ENCODE results near the gene PLS3. TPM values are rescaled to one million over a fixed set of nuclear protein-coding genes. Genes with fewer than 3 reads are reported as not detected.
A peak's percentile ranks its signal among the peaks of the same experiment; 100 is the strongest.

PLS3 gene
- total and polyA plus RNA-seq, 2 donors: 45.0 to 65.3 TPM

DNA sequence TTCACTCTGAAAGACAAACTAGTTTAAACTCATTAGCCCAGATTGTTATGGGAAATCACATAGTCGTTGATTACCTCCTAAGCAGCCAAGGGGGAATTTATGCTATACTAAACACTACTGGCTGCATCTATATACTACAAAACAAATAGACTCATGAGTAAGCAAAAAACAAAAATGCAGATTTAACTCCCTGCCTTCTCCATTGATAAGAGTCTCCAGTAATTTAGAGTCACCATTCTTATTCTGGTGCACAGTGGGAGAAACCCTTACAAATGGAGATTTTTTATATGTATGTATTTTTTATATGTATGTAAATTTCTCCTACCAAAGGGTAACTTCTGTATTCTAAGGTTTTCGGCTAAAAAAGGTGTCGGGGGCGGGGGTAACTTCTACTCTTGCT, 126.6 kb downstream of the PLS3 start:
- H3K4me3 ChIP-seq (ENCODE audit: low read length in 2 of 2): no peak overlapping the region
- no peak for DNase-seq (ENCODE audit: low read depth in 6 of 9, low spot score in 9 of 9)
- WGBS: 72% methylated on average over 4 of the region's 4 CpGs

DNA sequence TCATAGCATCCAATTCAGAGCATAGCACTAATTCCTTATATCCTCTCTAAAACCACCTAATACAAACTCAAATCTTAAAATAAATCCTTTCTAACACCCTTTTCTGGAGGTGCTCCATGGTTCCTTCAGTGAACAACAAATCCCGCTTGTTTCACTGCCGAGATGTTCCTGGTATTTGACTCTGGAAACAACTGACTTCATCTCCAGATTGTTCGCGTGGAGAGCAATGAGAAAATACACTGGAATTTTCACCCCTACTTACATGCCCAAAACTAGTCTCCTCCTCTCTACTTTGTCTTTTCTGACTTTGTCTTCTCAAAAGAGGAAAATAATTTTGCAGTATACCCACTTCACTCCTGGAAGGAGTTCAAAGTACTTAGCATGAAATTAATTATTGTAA, 129.0 kb downstream of the PLS3 start:
- no peaks in the 10 kb centered on the region for H3K4me1 ChIP-seq (ENCODE audit: control insufficient read depth in 2 of 2, insufficient read depth in 2 of 2, low read length in 2 of 2)
- no peak for DNase-seq (ENCODE audit: low read depth in 6 of 9, low spot score in 9 of 9)

More for the DNA sequence above, 126.6 kb downstream of the PLS3 start:
- Histone ChIP-seq H3K9me3 (ENCODE audit: control insufficient read depth in 2 of 2, insufficient read depth in 1 of 2, low read length in 1 of 2) (no peaks in the 10 kb centered on the region), H3K4me1 (ENCODE audit: control insufficient read depth in 2 of 2, insufficient read depth in 2 of 2, low read length in 2 of 2) (no peaks in the 10 kb centered on the region), H3K27me3 (ENCODE audit: control insufficient read depth in 2 of 2, insufficient read depth in 1 of 2, low read length in 1 of 2) (no peaks in the 10 kb centered on the region), H3K27ac (ENCODE audit: low read depth in 1 of 2, low read length in 1 of 2) (no peak overlapping the region), H3K36me3 (ENCODE audit: control insufficient read depth in 2 of 2, insufficient read depth in 2 of 2, low read length in 1 of 2) (no peaks in the 10 kb centered on the region)

DNA sequence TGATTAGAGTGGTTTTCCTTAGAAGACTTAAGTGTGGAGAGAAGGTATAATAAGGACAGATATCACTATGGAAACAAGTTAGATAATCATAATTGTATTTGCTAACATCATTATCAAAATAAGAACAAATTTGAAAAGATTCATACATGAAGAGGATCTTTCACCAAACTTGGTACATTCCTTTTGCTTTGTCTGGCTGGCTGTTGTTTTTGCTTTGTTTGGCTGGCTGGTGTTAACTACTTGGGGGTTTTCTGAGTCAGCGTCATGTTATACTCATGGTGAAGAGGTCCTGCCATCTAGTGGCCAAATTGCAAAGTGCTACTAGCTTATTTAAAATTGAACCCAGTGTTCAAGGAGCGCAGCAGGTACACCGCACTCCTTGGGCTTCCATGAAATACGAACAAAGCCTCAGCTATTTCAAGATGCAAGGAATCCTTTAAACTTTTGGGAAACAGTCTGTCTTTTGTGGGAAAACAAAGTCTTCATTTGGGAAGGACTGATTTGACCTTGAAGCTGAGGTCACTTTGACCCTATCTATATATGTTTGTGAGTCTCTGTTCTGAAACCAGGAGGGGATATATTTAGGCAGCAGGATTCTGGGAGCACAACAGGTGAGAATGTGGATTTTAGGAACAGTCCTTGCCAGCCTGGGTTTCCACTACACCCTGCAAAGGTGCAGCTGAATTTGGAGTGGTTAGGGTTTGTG, 129.7 kb downstream of the PLS3 start:
- Histone ChIP-seq H3K4me1 (ENCODE audit: control insufficient read depth in 2 of 2, insufficient read depth in 2 of 2, low read length in 2 of 2) (no peaks in the 10 kb centered on the region), H3K9me3 (ENCODE audit: control insufficient read depth in 2 of 2, insufficient read depth in 1 of 2, low read length in 1 of 2) (no peaks in the 10 kb centered on the region), H3K27me3 (ENCODE audit: control insufficient read depth in 2 of 2, insufficient read depth in 1 of 2, low read length in 1 of 2) (no peaks in the 10 kb centered on the region), H3K27ac (ENCODE audit: low read depth in 1 of 2, low read length in 1 of 2) (no peak overlapping the region), H3K4me3 (ENCODE audit: low read length in 2 of 2) (no peak overlapping the region), H3K36me3 (ENCODE audit: control insufficient read depth in 2 of 2, insufficient read depth in 2 of 2, low read length in 1 of 2) (no peaks in the 10 kb centered on the region)
- peak; percentile 4 to 74 (median 18) for DNase-seq (ENCODE audit: low read depth in 6 of 9, low spot score in 9 of 9)
- 43% methylated on average over 4 of the region's 4 CpGs for WGBS

More for the DNA sequence above, 129.0 kb downstream of the PLS3 start:
- no peak overlapping the region for H3K4me3 ChIP-seq (ENCODE audit: low read length in 2 of 2)
- no peaks in the 10 kb centered on the region for H3K27me3 ChIP-seq (ENCODE audit: control insufficient read depth in 2 of 2, insufficient read depth in 1 of 2, low read length in 1 of 2)
- WGBS: 97% methylated on average over 4 of the region's 4 CpGs
- no peaks in the 10 kb centered on the region for H3K36me3 ChIP-seq (ENCODE audit: control insufficient read depth in 2 of 2, insufficient read depth in 2 of 2, low read length in 1 of 2)
- H3K9me3 ChIP-seq (ENCODE audit: control insufficient read depth in 2 of 2, insufficient read depth in 1 of 2, low read length in 1 of 2): no peaks in the 10 kb centered on the region
- no peak overlapping the region for H3K27ac ChIP-seq (ENCODE audit: low read depth in 1 of 2, low read length in 1 of 2)

DNA sequence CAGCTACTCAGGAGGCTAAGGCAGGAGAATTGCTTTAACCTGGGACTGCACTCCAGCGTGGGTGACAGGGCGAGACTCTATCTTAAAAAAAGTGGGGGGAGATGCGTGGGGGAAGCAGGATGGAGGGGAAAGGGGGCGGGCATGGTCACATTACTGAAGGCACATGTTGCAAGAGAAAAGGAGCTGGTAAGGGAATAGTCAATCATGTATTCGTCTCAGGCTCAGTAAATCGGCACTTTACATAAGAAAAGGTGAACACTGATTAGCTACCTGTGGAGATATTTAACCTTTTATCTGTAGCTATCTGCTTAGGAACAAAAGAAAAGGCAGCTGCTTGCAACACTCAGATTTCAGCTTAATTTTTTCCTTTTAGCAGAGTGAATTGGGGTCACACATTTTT, 132.5 kb downstream of the PLS3 start:
- Histone ChIP-seq H3K9me3 (ENCODE audit: control insufficient read depth in 2 of 2, insufficient read depth in 1 of 2, low read length in 1 of 2) (no peaks in the 10 kb centered on the region), H3K36me3 (ENCODE audit: control insufficient read depth in 2 of 2, insufficient read depth in 2 of 2, low read length in 1 of 2) (no peaks in the 10 kb centered on the region), H3K27ac (ENCODE audit: low read depth in 1 of 2, low read length in 1 of 2) (no peak overlapping the region), H3K27me3 (ENCODE audit: control insufficient read depth in 2 of 2, insufficient read depth in 1 of 2, low read length in 1 of 2) (peaks cover 0 to 6% of the 10 kb centered on the region in 2 donors), H3K4me1 (ENCODE audit: control insufficient read depth in 2 of 2, insufficient read depth in 2 of 2, low read length in 2 of 2) (no peaks in the 10 kb centered on the region), H3K4me3 (ENCODE audit: low read length in 2 of 2) (no peak overlapping the region)
- WGBS: 88% methylated on average over 6 of the region's 6 CpGs
- no peak for DNase-seq (ENCODE audit: low read depth in 6 of 9, low spot score in 9 of 9)

DNA sequence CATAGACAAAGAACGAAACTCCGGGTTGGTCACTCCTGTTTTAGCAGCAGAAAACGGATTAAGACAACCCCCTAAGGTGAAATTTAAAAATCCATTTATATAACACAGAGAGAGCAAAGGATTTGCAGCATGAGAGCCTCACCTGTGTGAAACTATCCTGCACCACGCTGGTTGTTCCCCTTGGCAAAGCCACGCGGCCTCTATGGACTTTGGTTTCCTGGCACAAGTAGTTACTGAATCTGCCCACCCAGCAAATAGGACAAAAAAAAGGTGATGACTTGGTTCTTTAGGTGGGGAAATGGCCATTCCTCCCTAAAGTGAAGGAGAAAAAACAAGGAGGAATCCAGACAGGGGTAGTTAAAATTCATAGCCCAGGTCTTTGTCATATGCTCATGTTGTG, 133.1 kb downstream of the PLS3 start:
- Histone ChIP-seq H3K4me1 (ENCODE audit: control insufficient read depth in 2 of 2, insufficient read depth in 2 of 2, low read length in 2 of 2) (no peaks in the 10 kb centered on the region), H3K27ac (ENCODE audit: low read depth in 1 of 2, low read length in 1 of 2) (no peak overlapping the region), H3K4me3 (ENCODE audit: low read length in 2 of 2) (no peak overlapping the region), H3K27me3 (ENCODE audit: control insufficient read depth in 2 of 2, insufficient read depth in 1 of 2, low read length in 1 of 2) (peaks cover 0 to 6% of the 10 kb centered on the region in 2 donors), H3K9me3 (ENCODE audit: control insufficient read depth in 2 of 2, insufficient read depth in 1 of 2, low read length in 1 of 2) (no peaks in the 10 kb centered on the region), H3K36me3 (ENCODE audit: control insufficient read depth in 2 of 2, insufficient read depth in 2 of 2, low read length in 1 of 2) (no peaks in the 10 kb centered on the region)
- no peak for DNase-seq (ENCODE audit: low read depth in 6 of 9, low spot score in 9 of 9)
- 56% methylated on average over 6 of the region's 6 CpGs for WGBS

DNA sequence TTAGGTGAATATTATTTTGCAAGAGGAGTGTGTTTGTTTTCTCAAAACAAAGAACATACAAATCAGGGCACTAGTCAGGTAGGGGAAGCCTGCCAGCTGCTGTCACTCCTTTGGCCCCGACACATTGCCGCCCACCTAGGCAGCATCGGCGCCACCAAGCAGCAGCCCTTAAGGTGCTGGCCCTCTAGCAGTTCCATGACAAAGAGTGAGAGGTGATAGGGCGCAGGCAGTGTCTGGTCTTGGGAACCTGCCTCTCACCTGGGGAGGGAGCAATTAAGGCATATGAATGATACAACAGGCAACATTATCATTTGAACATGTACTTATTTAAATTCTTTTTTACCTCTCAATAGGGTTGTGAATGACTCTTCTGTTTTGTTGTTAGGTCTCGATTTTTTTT, 135.1 kb downstream of the PLS3 start:
- Histone ChIP-seq H3K36me3 (ENCODE audit: control insufficient read depth in 2 of 2, insufficient read depth in 2 of 2, low read length in 1 of 2) (no peaks in the 10 kb centered on the region), H3K4me1 (ENCODE audit: control insufficient read depth in 2 of 2, insufficient read depth in 2 of 2, low read length in 2 of 2) (no peaks in the 10 kb centered on the region), H3K27me3 (ENCODE audit: control insufficient read depth in 2 of 2, insufficient read depth in 1 of 2, low read length in 1 of 2) (peaks cover 0 to 6% of the 10 kb centered on the region in 2 donors), H3K9me3 (ENCODE audit: control insufficient read depth in 2 of 2, insufficient read depth in 1 of 2, low read length in 1 of 2) (no peaks in the 10 kb centered on the region), H3K27ac (ENCODE audit: low read depth in 1 of 2, low read length in 1 of 2) (no peak overlapping the region), H3K4me3 (ENCODE audit: low read length in 2 of 2) (no peak overlapping the region)
- WGBS: 63% methylated on average over 6 of the region's 6 CpGs
- DNase-seq (ENCODE audit: low read depth in 6 of 9, low spot score in 9 of 9): no peak

DNA sequence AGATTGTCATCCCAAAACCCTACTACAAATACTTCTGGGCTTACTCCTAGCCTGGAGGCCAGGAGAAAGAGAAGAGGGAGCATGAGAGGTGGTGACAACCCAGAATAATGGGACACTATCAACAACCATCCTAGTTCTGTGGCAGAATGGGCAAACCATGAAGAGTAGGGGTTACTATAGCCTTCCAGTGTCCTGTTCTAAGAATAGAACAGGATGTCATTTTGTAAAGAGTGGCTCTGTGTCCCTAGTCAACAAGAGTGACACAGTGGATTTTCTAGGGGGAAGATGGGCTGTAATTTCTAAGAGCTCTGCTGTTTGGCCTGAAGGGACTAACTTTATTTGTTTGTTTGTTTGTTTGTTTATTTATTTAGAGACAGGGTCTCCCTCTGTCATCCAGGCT, 136.0 kb downstream of the PLS3 start:
- no peak overlapping the region for H3K27ac ChIP-seq (ENCODE audit: low read depth in 1 of 2, low read length in 1 of 2)
- peaks cover 0 to 6% of the 10 kb centered on the region in 2 donors for H3K27me3 ChIP-seq (ENCODE audit: control insufficient read depth in 2 of 2, insufficient read depth in 1 of 2, low read length in 1 of 2)
- no peaks in the 10 kb centered on the region for H3K36me3 ChIP-seq (ENCODE audit: control insufficient read depth in 2 of 2, insufficient read depth in 2 of 2, low read length in 1 of 2)
- H3K4me3 ChIP-seq (ENCODE audit: low read length in 2 of 2): no peak overlapping the region
- no peak for DNase-seq (ENCODE audit: low read depth in 6 of 9, low spot score in 9 of 9)
- no peaks in the 10 kb centered on the region for H3K4me1 ChIP-seq (ENCODE audit: control insufficient read depth in 2 of 2, insufficient read depth in 2 of 2, low read length in 2 of 2)
- no peaks in the 10 kb centered on the region for H3K9me3 ChIP-seq (ENCODE audit: control insufficient read depth in 2 of 2, insufficient read depth in 1 of 2, low read length in 1 of 2)

DNA sequence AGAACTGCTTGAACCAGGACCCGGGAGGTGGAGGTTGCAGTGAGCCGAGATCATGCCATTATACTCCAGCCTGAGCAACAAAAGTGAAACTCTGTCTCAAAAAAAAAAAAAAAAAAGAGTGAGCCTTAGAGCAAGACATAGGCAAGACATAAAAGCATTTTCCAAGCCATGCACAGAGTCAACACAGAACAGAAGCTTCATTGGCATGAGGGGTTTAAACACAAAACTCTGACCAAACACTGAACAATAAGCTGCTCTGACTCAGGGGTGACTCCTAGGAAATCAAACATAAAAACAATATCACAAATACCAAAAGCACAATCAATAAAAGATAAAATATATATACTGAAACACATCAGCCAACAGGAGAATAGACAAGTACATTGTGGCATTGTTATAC, 136.8 kb downstream of the PLS3 start:
- no peaks in the 10 kb centered on the region for H3K4me1 ChIP-seq (ENCODE audit: control insufficient read depth in 2 of 2, insufficient read depth in 2 of 2, low read length in 2 of 2)
- 92% methylated on average over 2 of the region's 2 CpGs for WGBS
- H3K4me3 ChIP-seq (ENCODE audit: low read length in 2 of 2): no peak overlapping the region
- no peaks in the 10 kb centered on the region for H3K36me3 ChIP-seq (ENCODE audit: control insufficient read depth in 2 of 2, insufficient read depth in 2 of 2, low read length in 1 of 2)
- H3K9me3 ChIP-seq (ENCODE audit: control insufficient read depth in 2 of 2, insufficient read depth in 1 of 2, low read length in 1 of 2): no peaks in the 10 kb centered on the region
- DNase-seq (ENCODE audit: low read depth in 6 of 9, low spot score in 9 of 9): no peak
- peaks cover 0 to 6% of the 10 kb centered on the region in 2 donors for H3K27me3 ChIP-seq (ENCODE audit: control insufficient read depth in 2 of 2, insufficient read depth in 1 of 2, low read length in 1 of 2)
- no peak overlapping the region for H3K27ac ChIP-seq (ENCODE audit: low read depth in 1 of 2, low read length in 1 of 2)
